ENCODE results near the gene LDB2.

The LDB2 gene

GRCh38 chr4:16693641-16694040, 204.8 kb downstream of the LDB2 start:
- no peaks in the 10 kb centered on the region for H3K36me3 ChIP-seq (ENCODE audit: control insufficient read depth, insufficient read depth, low read length)
- 82 to 93% methylated on average over 3 of the region's 3 CpGs for WGBS, 2 experiments
- no peaks in the 10 kb centered on the region for H3K9me3 ChIP-seq (ENCODE audit: control insufficient read depth, low read length)
- H3K4me1 ChIP-seq (ENCODE audit: control insufficient read depth, insufficient read depth, low read length): peaks cover 13% of the 10 kb centered on the region
- H3K27ac ChIP-seq (ENCODE audit: insufficient read depth, low read depth, low read length, poor library complexity, severe bottlenecking): no peak overlapping the region
- H3K4me3 ChIP-seq (ENCODE audit: insufficient read depth, low read depth, low read length): no peak overlapping the region
- H3K27me3 ChIP-seq (ENCODE audit: control insufficient read depth, insufficient read depth, low read length, poor library complexity, severe bottlenecking): no peaks in the 10 kb centered on the region

- 94% methylated on average over 9 of the region's 9 CpGs for WGBS, 2 experiments
- H3K4me3 ChIP-seq (ENCODE audit: insufficient read depth, low read depth, low read length): no peak overlapping the region
- no peaks in the 10 kb centered on the region for H3K27me3 ChIP-seq (ENCODE audit: control insufficient read depth, insufficient read depth, low read length, poor library complexity, severe bottlenecking)
- peaks cover 13% of the 10 kb centered on the region for H3K4me1 ChIP-seq (ENCODE audit: control insufficient read depth, insufficient read depth, low read length)
- H3K9me3 ChIP-seq (ENCODE audit: control insufficient read depth, low read length): no peaks in the 10 kb centered on the region
- H3K27ac ChIP-seq (ENCODE audit: insufficient read depth, low read depth, low read length, poor library complexity, severe bottlenecking): no peak overlapping the region
- H3K36me3 ChIP-seq (ENCODE audit: control insufficient read depth, insufficient read depth, low read length): no peaks in the 10 kb centered on the region
Observed at GRCh38 chr4:16692961-16693506, 205.4 kb downstream of the LDB2 start.

GRCh38 chr4:16692524-16692923, 205.9 kb downstream of the LDB2 start:
- Histone ChIP-seq H3K36me3 (ENCODE audit: control insufficient read depth, insufficient read depth, low read length) (no peaks in the 10 kb centered on the region), H3K4me1 (ENCODE audit: control insufficient read depth, insufficient read depth, low read length) (peaks cover 13% of the 10 kb centered on the region), H3K9me3 (ENCODE audit: control insufficient read depth, low read length) (no peaks in the 10 kb centered on the region), H3K27ac (ENCODE audit: insufficient read depth, low read depth, low read length, poor library complexity, severe bottlenecking) (no peak overlapping the region), H3K27me3 (ENCODE audit: control insufficient read depth, insufficient read depth, low read length, poor library complexity, severe bottlenecking) (no peaks in the 10 kb centered on the region), H3K4me3 (ENCODE audit: insufficient read depth, low read depth, low read length) (no peak overlapping the region)
- WGBS, 2 experiments: 96 to 98% methylated on average over 2 of the region's 2 CpGs

GRCh38 chr4:16692046-16692445, 206.4 kb downstream of the LDB2 start:
- Histone ChIP-seq H3K4me1 (ENCODE audit: control insufficient read depth, insufficient read depth, low read length) (peaks cover 13% of the 10 kb centered on the region), H3K27me3 (ENCODE audit: control insufficient read depth, insufficient read depth, low read length, poor library complexity, severe bottlenecking) (no peaks in the 10 kb centered on the region), H3K9me3 (ENCODE audit: control insufficient read depth, low read length) (no peaks in the 10 kb centered on the region), H3K36me3 (ENCODE audit: control insufficient read depth, insufficient read depth, low read length) (no peaks in the 10 kb centered on the region), H3K4me3 (ENCODE audit: insufficient read depth, low read depth, low read length) (no peak overlapping the region), H3K27ac (ENCODE audit: insufficient read depth, low read depth, low read length, poor library complexity, severe bottlenecking) (no peak overlapping the region)
- 92 to 99% methylated on average over 4 of the region's 4 CpGs for WGBS, 2 experiments

- no peaks in the 10 kb centered on the region for H3K9me3 ChIP-seq (ENCODE audit: control insufficient read depth, low read length)
- no peak overlapping the region for H3K4me3 ChIP-seq (ENCODE audit: insufficient read depth, low read depth, low read length)
- H3K4me1 ChIP-seq (ENCODE audit: control insufficient read depth, insufficient read depth, low read length): peaks cover 13% of the 10 kb centered on the region
- H3K36me3 ChIP-seq (ENCODE audit: control insufficient read depth, insufficient read depth, low read length): no peaks in the 10 kb centered on the region
- no peak overlapping the region for H3K27ac ChIP-seq (ENCODE audit: insufficient read depth, low read depth, low read length, poor library complexity, severe bottlenecking)
- no peaks in the 10 kb centered on the region for H3K27me3 ChIP-seq (ENCODE audit: control insufficient read depth, insufficient read depth, low read length, poor library complexity, severe bottlenecking)
- 96 to 98% methylated on average over 1 of the region's 1 CpG for WGBS, 2 experiments
Observed at GRCh38 chr4:16691450-16691849, 207.0 kb downstream of the LDB2 start.

GRCh38 chr4:16687845-16688244, 210.6 kb downstream of the LDB2 start:
- Histone ChIP-seq H3K27me3 (ENCODE audit: control insufficient read depth, insufficient read depth, low read length, poor library complexity, severe bottlenecking) (no peaks in the 10 kb centered on the region), H3K4me3 (ENCODE audit: insufficient read depth, low read depth, low read length) (no peak overlapping the region), H3K4me1 (ENCODE audit: control insufficient read depth, insufficient read depth, low read length) (no peaks in the 10 kb centered on the region), H3K27ac (ENCODE audit: insufficient read depth, low read depth, low read length, poor library complexity, severe bottlenecking) (no peak overlapping the region), H3K36me3 (ENCODE audit: control insufficient read depth, insufficient read depth, low read length) (no peaks in the 10 kb centered on the region), H3K9me3 (ENCODE audit: control insufficient read depth, low read length) (no peaks in the 10 kb centered on the region)
- 95 to 98% methylated on average over 3 of the region's 3 CpGs for WGBS, 2 experiments

- H3K27me3 ChIP-seq (ENCODE audit: control insufficient read depth, insufficient read depth, low read length, poor library complexity, severe bottlenecking): no peaks in the 10 kb centered on the region
- 89 to 95% methylated on average over 1 of the region's 2 CpGs for WGBS, 2 experiments
- no peaks in the 10 kb centered on the region for H3K9me3 ChIP-seq (ENCODE audit: control insufficient read depth, low read length)
- H3K36me3 ChIP-seq (ENCODE audit: control insufficient read depth, insufficient read depth, low read length): no peaks in the 10 kb centered on the region
- no peaks in the 10 kb centered on the region for H3K4me1 ChIP-seq (ENCODE audit: control insufficient read depth, insufficient read depth, low read length)
- H3K4me3 ChIP-seq (ENCODE audit: insufficient read depth, low read depth, low read length): no peak overlapping the region
- H3K27ac ChIP-seq (ENCODE audit: insufficient read depth, low read depth, low read length, poor library complexity, severe bottlenecking): no peak overlapping the region
Observed at GRCh38 chr4:16687011-16687410, 211.4 kb downstream of the LDB2 start.

GRCh38 chr4:16686195-16686594, 212.2 kb downstream of the LDB2 start:
- WGBS, 2 experiments: 96 to 97% methylated on average over 2 of the region's 2 CpGs
- Histone ChIP-seq H3K9me3 (ENCODE audit: control insufficient read depth, low read length) (no peaks in the 10 kb centered on the region), H3K27ac (ENCODE audit: insufficient read depth, low read depth, low read length, poor library complexity, severe bottlenecking) (no peak overlapping the region), H3K4me3 (ENCODE audit: insufficient read depth, low read depth, low read length) (no peak overlapping the region), H3K4me1 (ENCODE audit: control insufficient read depth, insufficient read depth, low read length) (no peaks in the 10 kb centered on the region), H3K36me3 (ENCODE audit: control insufficient read depth, insufficient read depth, low read length) (no peaks in the 10 kb centered on the region), H3K27me3 (ENCODE audit: control insufficient read depth, insufficient read depth, low read length, poor library complexity, severe bottlenecking) (no peaks in the 10 kb centered on the region)

- no peaks in the 10 kb centered on the region for H3K9me3 ChIP-seq (ENCODE audit: control insufficient read depth, low read length)
- H3K27ac ChIP-seq (ENCODE audit: insufficient read depth, low read depth, low read length, poor library complexity, severe bottlenecking): no peak overlapping the region
- no peak overlapping the region for H3K4me3 ChIP-seq (ENCODE audit: insufficient read depth, low read depth, low read length)
- H3K4me1 ChIP-seq (ENCODE audit: control insufficient read depth, insufficient read depth, low read length): no peaks in the 10 kb centered on the region
- WGBS, 2 experiments: 92 to 94% methylated on average over 8 of the region's 8 CpGs
- no peaks in the 10 kb centered on the region for H3K36me3 ChIP-seq (ENCODE audit: control insufficient read depth, insufficient read depth, low read length)
- H3K27me3 ChIP-seq (ENCODE audit: control insufficient read depth, insufficient read depth, low read length, poor library complexity, severe bottlenecking): no peaks in the 10 kb centered on the region
Observed at GRCh38 chr4:16685536-16685935, 212.9 kb downstream of the LDB2 start.

GRCh38 chr4:16684935-16685334, 213.5 kb downstream of the LDB2 start:
- Histone ChIP-seq H3K36me3 (ENCODE audit: control insufficient read depth, insufficient read depth, low read length) (no peaks in the 10 kb centered on the region), H3K4me3 (ENCODE audit: insufficient read depth, low read depth, low read length) (no peak overlapping the region), H3K27ac (ENCODE audit: insufficient read depth, low read depth, low read length, poor library complexity, severe bottlenecking) (no peak overlapping the region), H3K27me3 (ENCODE audit: control insufficient read depth, insufficient read depth, low read length, poor library complexity, severe bottlenecking) (no peaks in the 10 kb centered on the region), H3K4me1 (ENCODE audit: control insufficient read depth, insufficient read depth, low read length) (no peaks in the 10 kb centered on the region), H3K9me3 (ENCODE audit: control insufficient read depth, low read length) (no peaks in the 10 kb centered on the region)
- 97% methylated on average over 3 of the region's 3 CpGs for WGBS, 2 experiments

GRCh38 chr4:16684097-16684496, 214.3 kb downstream of the LDB2 start:
- H3K4me3 ChIP-seq (ENCODE audit: insufficient read depth, low read depth, low read length): no peak overlapping the region
- no peaks in the 10 kb centered on the region for H3K9me3 ChIP-seq (ENCODE audit: control insufficient read depth, low read length)
- WGBS, 2 experiments: 86 to 95% methylated on average over 5 to 6 of the region's 6 CpGs
- no peak overlapping the region for H3K27ac ChIP-seq (ENCODE audit: insufficient read depth, low read depth, low read length, poor library complexity, severe bottlenecking)
- H3K4me1 ChIP-seq (ENCODE audit: control insufficient read depth, insufficient read depth, low read length): no peaks in the 10 kb centered on the region
- H3K27me3 ChIP-seq (ENCODE audit: control insufficient read depth, insufficient read depth, low read length, poor library complexity, severe bottlenecking): no peaks in the 10 kb centered on the region
- no peaks in the 10 kb centered on the region for H3K36me3 ChIP-seq (ENCODE audit: control insufficient read depth, insufficient read depth, low read length)
